GM21367 (cell line): ENCODE data around the gene LACTBL1.

Experiments
- ATAC-seq: cut with Tn5 transposase; IDR thresholded peaks from one replicate; pipeline ENCODE4 v1.9.1; 2021; ENCODE audit not compliant: unreplicated experiment

The LACTBL1 gene

GRCh38 chr1:22978299-22978698 lies 5.6 kb upstream of the LACTBL1 start:
- ATAC-seq: no peak

- no peak for ATAC-seq
Observed at GRCh38 chr1:22976461-22977243, 4.0 kb upstream of the LACTBL1 start.

- ATAC-seq: no peak
Observed at GRCh38 chr1:22976127-22976460, 3.4 kb upstream of the LACTBL1 start.

GRCh38 chr1:22975694-22976093 lies 3.0 kb upstream of the LACTBL1 start:
- ATAC-seq: no peak

- ATAC-seq: no peak
Observed at GRCh38 chr1:22971611-22972405, 858 bp downstream of the LACTBL1 start.

- no peak for ATAC-seq
Observed at GRCh38 chr1:22971161-22971560, 1.5 kb downstream of the LACTBL1 start.

- ATAC-seq: no peak
Observed at GRCh38 chr1:22970096-22970495, 2.6 kb downstream of the LACTBL1 start.

GRCh38 chr1:22969304-22969709 lies 3.4 kb downstream of the LACTBL1 start:
- no peak for ATAC-seq

- ATAC-seq: no peak
Observed at GRCh38 chr1:22967833-22968232, 4.8 kb downstream of the LACTBL1 start.

GRCh38 chr1:22966309-22966708 lies 6.4 kb downstream of the LACTBL1 start:
- no peak for ATAC-seq

- ATAC-seq: no peak
Observed at GRCh38 chr1:22963044-22963677, 9.5 kb downstream of the LACTBL1 start.

GRCh38 chr1:22962558-22962957 lies 10.1 kb downstream of the LACTBL1 start:
- no peak for ATAC-seq

- no peak for ATAC-seq
Observed at GRCh38 chr1:22959545-22960360, 12.9 kb downstream of the LACTBL1 start.

- no peak for ATAC-seq
Observed at GRCh38 chr1:22958556-22958955, 14.1 kb downstream of the LACTBL1 start.

- ATAC-seq: no peak
Observed at GRCh38 chr1:22957066-22957465, 15.6 kb downstream of the LACTBL1 start.

GRCh38 chr1:22955146-22955545 lies 17.5 kb downstream of the LACTBL1 start:
- ATAC-seq: no peak

GRCh38 chr1:22953740-22954141 lies 18.9 kb downstream of the LACTBL1 start:
- no peak for ATAC-seq

GRCh38 chr1:22953057-22953739 lies 19.5 kb downstream of the LACTBL1 start:
- no peak for ATAC-seq

- no peak for ATAC-seq
Observed at GRCh38 chr1:22952694-22953056, 20.0 kb downstream of the LACTBL1 start.

- ATAC-seq: no peak
Observed at GRCh38 chr1:22951796-22952195, 20.9 kb downstream of the LACTBL1 start.
